H7 (cell line): ENCODE measurements around the gene FNDC11. TPM values are rescaled to one million over a fixed set of nuclear protein-coding genes. Genes with fewer than 3 reads are reported as not detected.
"Not testable (repeated sequence)": the region's sequence is repeated elsewhere in the genome, so short reads cannot be mapped to it uniquely, and the experiment has no call there.

Source experiments
- DNase-seq: peaks from one replicate; pipeline ENCODE4 v3.0.0; 2012
- H3K27me3 ChIP-seq: 2 replicates; pipeline ENCODE4 v1.6.0; 2011; ENCODE audit warnings: mild to moderate bottlenecking, low read length; ENCODE audit not compliant: control insufficient read depth, insufficient read depth
- H3K36me3 ChIP-seq: replicated peaks from 2 replicates; pipeline ENCODE4 v1.5.1; 2011; ENCODE audit warnings: low read length; ENCODE audit not compliant: control insufficient read depth, insufficient read depth
- H3K4me3 ChIP-seq: 2 replicates; pipeline ENCODE4 v1.5.1; 2011; ENCODE audit warnings: low read depth, mild to moderate bottlenecking, control low read depth, low read length, moderate library complexity; ENCODE audit not compliant: insufficient read depth
- total RNA-seq: library from RNA; depleted of rRNA; stranded (reverse); fragments of >200 nt; shearing (Covaris generic); gene quantifications from 2 replicates; pipeline ENCODE4 v1.2.3, GENCODE V29; 2014

Gene FNDC11
- total RNA-seq, 1 experiment from 2014 or later = 8.0 TPM

DNA sequence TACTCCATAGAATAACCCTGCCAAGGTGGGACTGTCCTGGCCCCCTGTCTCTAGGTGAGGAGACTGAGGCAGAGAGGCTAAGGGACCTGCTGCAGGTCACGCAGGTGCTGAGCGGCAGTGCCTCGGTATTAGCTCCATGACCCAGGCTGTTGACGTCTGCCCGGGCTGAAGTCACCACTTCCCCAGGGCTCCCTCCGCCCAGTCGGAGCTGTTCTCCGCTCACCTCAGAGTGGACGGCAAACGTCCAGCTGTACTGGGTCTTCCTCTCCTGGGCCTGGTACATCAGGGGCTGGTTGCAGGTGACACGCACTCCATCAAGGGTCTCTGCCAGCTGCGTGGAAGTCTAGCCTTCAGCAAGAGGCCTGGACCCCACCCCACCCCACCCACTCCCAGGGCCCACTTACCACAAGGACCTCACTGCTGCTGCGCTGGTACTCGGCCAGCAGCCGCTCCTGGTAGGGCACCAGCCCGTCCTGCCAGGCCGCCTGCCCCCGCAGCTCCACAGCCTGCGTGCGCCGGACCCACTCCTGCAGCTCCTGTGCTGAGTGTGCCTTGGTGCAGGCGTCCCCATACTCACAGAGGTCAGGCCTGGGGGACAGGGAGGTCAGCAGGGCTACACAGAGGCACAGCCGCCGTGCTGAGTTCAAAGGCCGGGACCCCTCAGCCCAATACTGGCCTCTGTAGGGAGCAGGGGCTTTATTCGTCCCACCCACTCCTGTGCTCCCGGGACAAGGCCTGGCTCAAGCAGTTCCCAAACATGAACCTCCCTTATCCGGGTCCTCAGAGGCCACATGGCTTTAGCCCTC lies 16.5 kb downstream of the FNDC11 start:
- H3K4me3 ChIP-seq = no peak overlapping the region
- DNase-seq = no peak
- H3K36me3 ChIP-seq = peaks cover 2% of the 10 kb centered on the region
- no peaks in the 10 kb centered on the region for H3K27me3 ChIP-seq

GRCh38 chr20:63571087-63571478 lies 17.1 kb downstream of the FNDC11 start:
- H3K36me3 ChIP-seq, H3K27me3 ChIP-seq, H3K4me3 ChIP-seq, DNase-seq: not testable (repeated sequence)

DNA sequence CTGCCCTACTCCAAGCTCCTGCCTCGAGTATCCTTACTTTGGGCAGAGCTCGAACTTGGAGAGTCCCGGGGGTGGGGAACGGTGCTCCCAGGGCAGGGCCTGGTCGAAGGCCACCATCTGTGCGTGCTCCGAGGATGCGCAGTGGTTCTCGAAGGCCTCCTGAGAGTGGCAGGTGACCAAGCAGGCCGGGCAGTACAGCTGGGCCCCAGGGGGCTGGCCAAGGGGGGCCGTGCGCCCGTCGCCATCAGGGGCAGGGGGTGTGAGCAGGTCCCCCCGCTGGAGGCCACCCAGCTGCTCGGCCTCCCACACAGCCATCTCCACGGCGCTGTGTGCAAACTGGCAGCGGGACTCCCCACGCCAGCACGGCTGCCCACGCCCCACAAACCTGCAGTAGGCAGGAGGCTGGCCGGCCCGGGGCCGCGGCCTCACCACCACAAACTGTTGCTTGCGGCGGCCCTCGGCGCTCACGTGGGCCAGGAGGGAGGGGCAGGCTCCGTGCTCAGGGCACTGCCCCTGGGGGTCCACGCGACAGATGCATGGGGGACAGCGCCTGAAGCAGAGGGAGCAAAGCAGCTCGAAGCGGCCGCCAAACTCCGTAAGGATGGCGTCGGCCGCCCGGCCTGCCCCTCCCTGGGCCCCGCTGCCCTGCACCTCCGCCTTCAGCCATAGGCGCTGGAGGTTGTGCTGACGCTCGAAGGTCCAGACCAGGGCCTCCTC lies 18.3 kb downstream of the FNDC11 start:
- DNase-seq = no peak
- H3K4me3 ChIP-seq = no peak overlapping the region
- H3K27me3 ChIP-seq = no peaks in the 10 kb centered on the region
- peaks cover 2% of the 10 kb centered on the region for H3K36me3 ChIP-seq

DNA sequence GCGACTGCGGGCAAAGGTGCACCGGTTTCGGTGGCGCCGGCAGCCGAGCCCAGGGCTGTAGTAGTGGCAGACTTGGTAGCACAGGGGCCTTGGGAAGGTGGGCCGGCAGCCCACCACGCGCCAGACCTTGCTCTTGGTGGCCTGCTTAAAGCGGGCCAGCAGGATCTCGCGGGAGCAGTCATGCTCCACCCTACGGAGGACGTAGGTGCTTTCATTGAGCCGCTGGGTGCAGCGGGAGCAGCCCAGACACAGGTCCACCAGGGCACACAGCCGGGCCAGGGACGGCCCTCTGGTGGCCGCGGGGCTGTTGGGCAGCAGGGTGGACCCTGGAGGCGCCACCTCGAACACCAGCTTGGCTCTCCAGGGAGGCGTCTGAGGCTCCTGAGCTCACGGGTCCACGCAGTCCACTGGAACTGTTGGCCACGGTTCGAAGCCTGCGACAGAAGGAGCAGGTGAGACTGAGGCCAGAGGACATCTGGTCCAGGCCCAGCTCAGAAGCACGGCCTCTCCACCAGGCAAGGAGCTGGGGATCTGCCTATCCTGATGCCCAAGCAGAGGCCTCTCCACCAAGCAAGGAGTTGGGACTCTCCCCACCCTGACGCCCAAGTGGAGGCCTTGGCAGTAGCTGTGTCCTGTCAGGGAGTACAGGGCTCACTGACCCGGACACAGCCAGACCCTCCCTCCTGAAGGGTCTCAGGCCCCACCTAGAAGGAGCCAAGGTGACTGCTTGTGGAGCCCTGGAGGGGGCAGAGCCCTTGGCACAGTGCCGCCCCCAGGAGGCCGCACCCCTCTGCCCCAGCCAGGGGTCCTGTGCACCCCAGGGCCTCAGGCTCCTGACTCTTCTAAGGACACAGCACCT lies 19.1 kb downstream of the FNDC11 start:
- no peak for DNase-seq
- no peaks in the 10 kb centered on the region for H3K27me3 ChIP-seq
- H3K36me3 ChIP-seq = peaks cover 2% of the 10 kb centered on the region
- H3K4me3 ChIP-seq = peak overlapping the region; percentile 64

DNA sequence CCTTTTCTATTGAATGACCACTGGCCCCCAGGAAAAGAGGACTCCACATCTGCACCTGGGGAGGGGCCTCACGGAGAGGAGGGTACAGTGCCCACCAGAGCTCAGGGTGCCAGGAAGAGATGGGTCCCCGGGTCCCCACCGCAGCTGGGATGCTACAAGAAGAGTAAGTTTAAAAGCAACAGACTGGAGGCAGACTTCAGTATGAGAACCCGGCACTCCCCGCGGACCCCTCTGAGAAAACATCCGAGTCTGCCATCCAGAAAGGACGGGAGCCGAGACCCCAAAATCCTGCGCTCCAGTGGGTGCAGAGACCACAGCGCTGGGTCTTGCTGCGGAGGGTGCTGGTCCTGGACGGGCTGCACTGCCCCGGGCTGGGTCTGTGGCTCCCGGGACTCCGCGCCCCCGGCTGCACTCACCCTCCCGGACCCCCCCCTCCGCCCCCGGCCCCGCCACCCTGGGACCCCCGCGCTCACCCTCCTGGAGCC lies 19.7 kb downstream of the FNDC11 start:
- DNase-seq = no peak
- Histone ChIP-seq H3K4me3 (peak overlapping the region; percentile 64), H3K27me3 (no peaks in the 10 kb centered on the region), H3K36me3 (peaks cover 2% of the 10 kb centered on the region)

DNA sequence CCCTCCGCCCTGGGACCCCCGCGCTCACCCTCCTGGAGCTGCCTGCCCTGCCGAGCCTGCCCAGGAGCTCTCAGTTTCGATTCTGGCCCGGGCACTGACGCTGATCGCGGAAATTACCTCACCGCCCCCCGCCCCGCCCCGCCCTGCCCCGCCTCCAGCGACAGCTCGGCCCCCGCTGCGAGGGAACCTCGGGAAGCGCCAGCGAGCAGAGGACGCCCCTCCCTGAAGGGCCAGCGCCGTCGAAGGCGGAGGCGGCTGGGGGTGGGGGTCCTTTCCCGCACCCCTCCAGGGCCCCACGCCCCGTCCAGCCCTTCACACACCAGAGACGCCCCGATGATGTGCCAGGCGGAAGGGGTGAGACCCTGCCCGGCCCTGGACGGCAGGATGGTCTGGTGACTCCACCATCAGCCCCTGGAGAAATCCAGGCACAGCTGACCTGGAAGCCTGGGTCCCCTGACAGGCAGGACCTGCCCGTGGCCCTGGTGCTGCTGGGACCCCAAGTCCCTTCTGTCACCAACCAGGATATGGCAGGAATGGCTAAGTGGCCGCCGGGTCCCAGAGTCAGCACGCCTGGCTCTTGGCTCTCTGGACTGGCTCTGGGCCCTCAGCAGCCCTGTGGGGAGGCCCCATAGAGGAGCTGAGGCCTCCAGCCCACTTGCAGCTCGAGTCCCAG lies 20.3 kb downstream of the FNDC11 start, which contains the start of gene HELZ2:
Gene HELZ2, minus strand, starts transcription at position 84 of the 673 bp plus-strand sequence. CDS start 1,854 bp downstream, outside the sequence.
- Histone ChIP-seq H3K27me3 (no peaks in the 10 kb centered on the region), H3K36me3 (peaks cover 2% of the 10 kb centered on the region), H3K4me3 (peak within 1 kb of the TSS; percentile 64)
- peak; percentile 95 for DNase-seq

GRCh38 chr20:63574829-63575743 lies 21.1 kb downstream of the FNDC11 start:
- no peak for DNase-seq
- Histone ChIP-seq H3K36me3 (peaks cover 2% of the 10 kb centered on the region), H3K27me3 (no peaks in the 10 kb centered on the region), H3K4me3 (no peak overlapping the region)

DNA sequence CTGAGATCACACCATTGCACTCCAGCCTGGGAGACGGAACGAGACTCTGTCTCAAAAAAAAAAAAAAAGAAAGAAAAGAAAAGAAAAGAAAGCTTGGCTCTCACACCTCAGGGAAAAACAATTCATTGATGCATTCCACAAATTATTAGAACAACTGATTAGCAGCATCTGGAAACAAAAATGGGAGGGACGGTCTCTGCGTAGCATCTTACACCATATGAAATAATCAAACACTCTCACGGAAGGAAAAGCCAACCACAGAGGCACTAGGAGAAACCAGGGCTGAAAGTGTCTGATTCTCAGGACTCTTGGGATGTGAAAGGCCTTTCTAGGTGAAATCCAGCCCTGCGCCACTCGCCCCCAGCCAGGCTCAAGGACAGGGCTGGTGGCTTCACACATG lies 22.4 kb downstream of the FNDC11 start:
- Histone ChIP-seq H3K27me3 (no peaks in the 10 kb centered on the region), H3K36me3 (peaks cover 2% of the 10 kb centered on the region), H3K4me3 (no peak overlapping the region)
- no peak for DNase-seq

GRCh38 chr20:63577317-63577894 lies 23.4 kb downstream of the FNDC11 start:
- H3K4me3 ChIP-seq = no peak overlapping the region
- no peaks in the 10 kb centered on the region for H3K36me3 ChIP-seq
- H3K27me3 ChIP-seq = no peaks in the 10 kb centered on the region
- DNase-seq = no peak

DNA sequence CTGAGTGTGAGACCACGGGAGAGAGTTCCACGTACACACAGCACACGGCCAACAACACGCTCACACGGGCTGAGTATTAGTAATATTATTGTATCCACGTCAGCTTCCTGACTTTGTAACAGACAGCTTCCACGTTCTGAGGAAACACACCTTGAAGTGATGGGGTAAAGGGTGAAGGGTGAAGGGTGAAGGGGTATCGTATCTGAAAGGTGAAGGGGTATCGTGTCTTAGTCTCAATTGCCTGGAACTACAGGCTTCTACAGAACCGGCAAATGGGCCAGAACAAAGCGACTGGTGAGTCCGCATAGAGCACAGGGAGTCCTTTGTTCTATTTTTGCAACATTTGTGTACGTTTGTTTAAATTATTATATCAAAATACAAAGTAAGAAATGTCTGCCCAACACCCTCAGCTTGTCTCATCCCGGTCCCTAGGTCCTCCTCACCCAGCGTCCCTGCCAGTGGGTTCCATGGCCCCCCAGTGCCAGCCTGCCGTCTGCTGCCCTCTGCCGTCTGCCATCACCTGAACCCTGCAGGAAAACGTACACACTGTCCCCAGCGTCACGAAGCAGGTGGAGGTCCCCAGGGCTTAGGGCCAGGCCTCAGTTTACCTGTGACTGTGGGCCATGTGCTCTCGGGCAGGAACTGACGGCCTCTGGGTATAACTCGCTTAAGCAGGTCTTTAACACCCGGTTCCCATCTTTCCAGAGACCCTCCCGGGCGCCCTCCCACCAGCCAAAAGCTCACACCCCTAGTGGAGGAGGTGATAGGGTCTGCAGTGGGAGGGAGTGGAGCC lies 24.5 kb downstream of the FNDC11 start:
- no peak for DNase-seq
- H3K4me3 ChIP-seq = no peak overlapping the region

GRCh38 chr20:63579017-63579694 lies 25.2 kb downstream of the FNDC11 start:
- DNase-seq = no peak
- Histone ChIP-seq H3K4me3 (no peak overlapping the region), H3K27me3 (no peaks in the 10 kb centered on the region), H3K36me3 (no peaks in the 10 kb centered on the region)

More for the DNA sequence above, 24.5 kb downstream of the FNDC11 start:
- no peaks in the 10 kb centered on the region for H3K27me3 ChIP-seq
- H3K36me3 ChIP-seq = no peaks in the 10 kb centered on the region
